Suprapubic skin (tissue), 4 donors: ENCODE measurements around the gene UCHL1. TPM values are rescaled to one million over a fixed set of nuclear protein-coding genes. Genes with fewer than 3 reads are reported as not detected.

ENCODE experiments used
- DNase-seq, 2 donors: peaks; one replicate each; pipeline ENCODE4 v3.0.0-alpha.2; 2019; ENCODE audit warnings: low spot score in 2 of 2
- H3K27ac ChIP-seq: fragments of 200-600 bp; sonication (generic); one replicate; pipeline ENCODE4 v1.5.1; 2019
- H3K27me3 ChIP-seq: fragments of 200-600 bp; sonication (generic); one replicate; pipeline ENCODE4 v1.5.1; 2019
- H3K36me3 ChIP-seq: fragments of 200-600 bp; sonication (generic); one replicate; pipeline ENCODE4 v1.5.1; 2019
- H3K4me1 ChIP-seq: fragments of 200-600 bp; sonication (generic); one replicate; pipeline ENCODE4 v1.5.1; 2019
- H3K4me3 ChIP-seq: fragments of 200-600 bp; sonication (generic); one replicate; pipeline ENCODE4 v1.5.1; 2019; ENCODE audit warnings: mild to moderate bottlenecking
- H3K9me3 ChIP-seq: fragments of 200-600 bp; sonication (generic); one replicate; pipeline ENCODE4 v1.5.1; 2019
- EP300 ChIP-seq: sonication (generic); formaldehyde crosslinking; IDR thresholded peaks from one replicate; pipeline ENCODE4 v1.6.1; 2017; ENCODE audit warnings: antibody characterized with exemption
- POLR2A ChIP-seq, 2 donors: fragments of 450-650 bp; IDR thresholded peaks; one replicate each; pipeline ENCODE4 v1.6.1; 2017; ENCODE audit warnings: antibody characterized with exemption in 2 of 2, mild to moderate bottlenecking in 2 of 2, moderate library complexity in 2 of 2
- POLR2AphosphoS5 ChIP-seq, 3 donors: sonication (generic); formaldehyde crosslinking; IDR thresholded peaks; one replicate each; pipeline ENCODE4 v1.6.1; 2017; ENCODE audit warnings: antibody characterized with exemption in 3 of 3
- WGBS: methylation state at CpG from one replicate; pipeline ENCODE4 v1.1.5; 2018; 5-methylcytosine and 5-hydroxymethylcytosine counted together
- total RNA-seq, 4 donors: library from RNA; depleted of rRNA; stranded (reverse); fragments of >200 nt; gene quantifications; one replicate each; pipeline ENCODE4 v1.1.0, GENCODE V29; 2016
- TF ChIP-seq, protein P1 (sequence below), 2 donors: fragments of 200-600 bp in 1 of 2; fragments of 450-650 bp in 1 of 2; sonication (generic) in 1 of 2; IDR thresholded peaks; one replicate each; pipeline ENCODE4 v1.5.1; 2016 to 2019; ENCODE audit warnings: antibody characterized with exemption in 2 of 2, mild to moderate bottlenecking in 1 of 2, moderate library complexity in 1 of 2

The UCHL1 gene
- total RNA-seq, 4 donors from 2014 or later, result 2.1 to 13.8 (median 4.8) TPM

DNA sequence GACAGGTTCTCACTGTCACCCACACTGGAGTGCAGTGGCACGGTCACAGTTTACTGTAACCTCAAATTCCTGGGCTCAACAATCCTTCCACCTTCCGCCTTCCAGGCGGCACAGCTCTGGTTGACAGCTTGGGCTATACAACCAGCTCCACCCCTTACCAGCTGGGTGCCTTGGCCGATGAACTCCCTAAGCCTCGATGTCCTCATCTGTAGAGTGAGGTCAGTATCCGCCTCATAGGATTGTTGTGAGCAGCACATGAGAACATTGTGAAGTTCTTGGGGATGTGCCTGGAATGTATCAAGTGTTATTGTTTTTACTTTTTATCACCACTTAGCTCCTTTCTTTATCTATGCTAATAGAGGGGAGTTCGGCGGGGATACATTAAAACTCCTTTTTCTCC is 23.3 kb downstream of the UCHL1 start:
- TF ChIP-seq EP300 (no peak), POLR2A (IDR thresholded peaks at IDR 0.05) (no peak), POLR2AphosphoS5 (IDR thresholded peaks at IDR 0.05) (no peak)
- TF ChIP-seq, protein P1, sequence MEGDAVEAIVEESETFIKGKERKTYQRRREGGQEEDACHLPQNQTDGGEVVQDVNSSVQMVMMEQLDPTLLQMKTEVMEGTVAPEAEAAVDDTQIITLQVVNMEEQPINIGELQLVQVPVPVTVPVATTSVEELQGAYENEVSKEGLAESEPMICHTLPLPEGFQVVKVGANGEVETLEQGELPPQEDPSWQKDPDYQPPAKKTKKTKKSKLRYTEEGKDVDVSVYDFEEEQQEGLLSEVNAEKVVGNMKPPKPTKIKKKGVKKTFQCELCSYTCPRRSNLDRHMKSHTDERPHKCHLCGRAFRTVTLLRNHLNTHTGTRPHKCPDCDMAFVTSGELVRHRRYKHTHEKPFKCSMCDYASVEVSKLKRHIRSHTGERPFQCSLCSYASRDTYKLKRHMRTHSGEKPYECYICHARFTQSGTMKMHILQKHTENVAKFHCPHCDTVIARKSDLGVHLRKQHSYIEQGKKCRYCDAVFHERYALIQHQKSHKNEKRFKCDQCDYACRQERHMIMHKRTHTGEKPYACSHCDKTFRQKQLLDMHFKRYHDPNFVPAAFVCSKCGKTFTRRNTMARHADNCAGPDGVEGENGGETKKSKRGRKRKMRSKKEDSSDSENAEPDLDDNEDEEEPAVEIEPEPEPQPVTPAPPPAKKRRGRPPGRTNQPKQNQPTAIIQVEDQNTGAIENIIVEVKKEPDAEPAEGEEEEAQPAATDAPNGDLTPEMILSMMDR (IDR thresholded peaks at IDR 0.05), result no peak
- H3K36me3 ChIP-seq, result no peaks in the 10 kb centered on the region
- no peak overlapping the region for H3K27ac ChIP-seq
- WGBS, result 85% methylated on average over 8 of the region's 8 CpGs
- no peaks in the 10 kb centered on the region for H3K4me1 ChIP-seq
- H3K4me3 ChIP-seq, result no peak overlapping the region
- no peaks in the 10 kb centered on the region for H3K9me3 ChIP-seq
- no peaks in the 10 kb centered on the region for H3K27me3 ChIP-seq
- DNase-seq, result no peak

DNA sequence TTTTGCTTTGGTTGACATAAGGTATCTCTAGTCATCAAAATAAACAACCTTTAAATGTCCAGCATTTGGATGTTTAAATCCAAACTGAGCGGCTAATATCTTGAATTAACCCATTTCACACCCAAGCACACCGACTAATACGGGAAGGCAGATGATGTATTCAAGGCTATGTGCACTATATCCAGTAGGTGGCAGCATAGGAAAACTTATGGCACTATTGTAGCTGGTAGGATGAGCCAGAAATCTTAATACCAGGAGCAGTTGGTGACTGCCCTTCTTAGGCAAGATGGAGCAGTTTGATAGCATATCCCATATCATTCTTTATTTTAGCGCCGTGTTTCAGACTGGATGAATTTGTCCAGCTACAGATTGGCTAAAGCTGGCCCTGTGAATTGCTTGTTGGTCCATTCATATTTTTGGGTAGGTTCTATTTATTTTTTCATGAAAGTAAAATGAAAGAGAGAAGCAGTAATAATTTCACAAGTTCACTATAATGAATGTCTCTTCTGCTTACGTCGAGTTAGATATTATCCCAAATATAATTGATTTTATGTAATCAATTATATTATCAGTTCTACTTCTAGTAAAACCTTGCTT is 24.4 kb downstream of the UCHL1 start:
- Histone ChIP-seq H3K27me3 (no peaks in the 10 kb centered on the region), H3K36me3 (no peaks in the 10 kb centered on the region), H3K27ac (no peak overlapping the region), H3K4me1 (no peaks in the 10 kb centered on the region), H3K4me3 (no peak overlapping the region), H3K9me3 (no peaks in the 10 kb centered on the region)
- 12% methylated on average over 7 of the region's 7 CpGs for WGBS
- no peak for DNase-seq
- TF ChIP-seq POLR2A (IDR thresholded peaks at IDR 0.05) (no peak), POLR2AphosphoS5 (IDR thresholded peaks at IDR 0.05) (no peak), EP300 (no peak)
- TF ChIP-seq, protein P1 (IDR thresholded peaks at IDR 0.05), result peak; percentile 68 to 90

DNA sequence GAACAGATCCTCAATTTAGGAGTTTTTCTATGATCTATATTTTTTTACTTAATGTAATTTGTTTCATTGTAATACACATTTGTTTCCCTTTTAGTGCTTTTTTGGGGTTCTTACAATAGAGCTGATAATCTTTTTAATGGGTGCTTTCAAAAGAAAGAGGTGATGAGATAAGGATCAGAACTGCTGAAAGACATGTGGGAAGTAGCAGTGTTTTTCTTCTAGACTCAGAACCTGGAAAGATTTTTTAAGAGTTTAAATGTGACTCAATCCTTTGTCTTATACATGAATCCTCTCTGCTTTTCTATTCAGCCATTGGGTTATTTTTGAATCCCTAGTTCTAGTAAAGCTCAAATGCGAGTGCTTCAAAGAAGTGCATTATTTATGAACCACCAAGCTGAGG is 25.6 kb downstream of the UCHL1 start:
- Histone ChIP-seq H3K4me1 (no peaks in the 10 kb centered on the region), H3K27me3 (no peaks in the 10 kb centered on the region), H3K4me3 (no peak overlapping the region), H3K27ac (no peak overlapping the region), H3K36me3 (no peaks in the 10 kb centered on the region), H3K9me3 (no peaks in the 10 kb centered on the region)
- TF ChIP-seq POLR2AphosphoS5 (IDR thresholded peaks at IDR 0.05), result no peak
- TF ChIP-seq EP300, result no peak
- 0% methylated on average over 1 of the region's 1 CpG for WGBS
- no peak for DNase-seq

DNA sequence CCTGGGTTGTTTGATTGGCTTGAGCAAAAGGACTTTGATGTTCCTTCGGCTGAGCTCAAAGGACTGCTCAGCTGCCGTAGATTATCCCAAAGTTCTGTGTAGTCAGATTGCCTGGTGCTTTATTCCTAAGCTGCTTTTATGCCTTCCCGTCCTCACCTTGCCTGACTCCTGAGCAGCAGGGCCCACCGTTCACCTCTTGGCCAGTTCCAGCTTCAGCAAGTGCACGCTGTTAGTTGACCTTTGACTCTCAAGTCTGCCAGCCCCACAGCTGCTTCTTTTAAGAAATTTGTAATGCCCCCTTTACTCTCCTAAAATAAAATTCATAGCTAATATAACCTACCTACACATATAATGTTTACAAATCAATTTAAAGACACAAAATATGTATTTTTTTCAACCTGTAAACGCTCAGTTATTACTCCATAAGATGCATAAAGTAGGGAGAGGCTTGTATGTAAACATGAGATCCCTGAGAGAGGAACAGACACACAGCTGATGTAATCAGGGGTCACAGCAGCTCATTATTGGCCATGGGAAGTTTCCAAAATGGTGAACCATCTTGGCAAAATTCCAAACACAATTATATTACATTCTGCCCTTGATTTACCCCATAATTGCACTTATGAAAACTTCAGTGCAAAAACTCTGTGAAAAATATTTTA is 28.6 kb downstream of the UCHL1 start:
- no peak overlapping the region for H3K4me3 ChIP-seq
- no peaks in the 10 kb centered on the region for H3K27me3 ChIP-seq
- H3K27ac ChIP-seq, result no peak overlapping the region
- TF ChIP-seq, protein P1 (IDR thresholded peaks at IDR 0.05), result no peak
- no peak for TF ChIP-seq POLR2A (IDR thresholded peaks at IDR 0.05)
- no peak for TF ChIP-seq EP300
- no peak for TF ChIP-seq POLR2AphosphoS5 (IDR thresholded peaks at IDR 0.05)
- no peaks in the 10 kb centered on the region for H3K4me1 ChIP-seq
- DNase-seq, result no peak
- no peaks in the 10 kb centered on the region for H3K9me3 ChIP-seq
- H3K36me3 ChIP-seq, result no peaks in the 10 kb centered on the region
- 89% methylated on average over 6 of the region's 6 CpGs for WGBS

DNA sequence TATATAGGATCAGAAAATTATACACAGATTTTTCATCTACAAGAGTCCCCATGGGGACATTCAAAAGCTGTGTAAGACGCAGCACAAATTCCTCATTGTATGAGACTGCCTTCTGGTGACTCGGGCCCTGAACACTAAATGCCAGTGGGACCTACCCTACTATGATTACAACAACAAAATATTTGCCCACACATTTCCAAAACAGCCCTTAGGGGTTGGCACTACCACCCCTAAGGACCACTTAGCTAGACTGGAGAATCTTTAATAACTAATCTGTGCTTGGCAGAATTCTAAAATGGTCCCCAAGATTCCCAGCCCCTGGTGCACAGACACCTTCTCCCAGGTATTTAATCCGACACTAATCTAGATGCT is 29.1 kb downstream of the UCHL1 start:
- WGBS, result 80% methylated on average over 3 of the region's 3 CpGs
- no peaks in the 10 kb centered on the region for H3K27me3 ChIP-seq

More for the DNA sequence above, 29.1 kb downstream of the UCHL1 start:
- no peaks in the 10 kb centered on the region for H3K36me3 ChIP-seq
- no peak for DNase-seq
- no peaks in the 10 kb centered on the region for H3K4me1 ChIP-seq
- TF ChIP-seq, protein P1 (IDR thresholded peaks at IDR 0.05), result no peak
- no peak for TF ChIP-seq EP300
- no peak overlapping the region for H3K27ac ChIP-seq
- H3K4me3 ChIP-seq, result no peak overlapping the region
- H3K9me3 ChIP-seq, result no peaks in the 10 kb centered on the region
